Esophagus muscularis mucosa (tissue), 4 donors: ENCODE results near the gene PNPO.
"Not testable (repeated sequence)": the region's sequence is repeated elsewhere in the genome, so short reads cannot be mapped to it uniquely, and the experiment has no call there.

Experiments
- EP300 ChIP-seq: sonication (generic); formaldehyde crosslinking; IDR thresholded peaks from one replicate; pipeline ENCODE4 v1.6.1; 2017; ENCODE audit warnings: antibody characterized with exemption
- POLR2A ChIP-seq: fragments of 450-650 bp; IDR thresholded peaks from one replicate; pipeline ENCODE4 v1.6.1; 2017; ENCODE audit warnings: antibody characterized with exemption, moderate library complexity, mild to moderate bottlenecking, low read depth
- TF ChIP-seq, protein P1 (sequence below), 3 experiments: fragments of 200-600 bp in 2 of 3; fragments of 450-650 bp in 1 of 3; sonication (generic) in 2 of 3; IDR thresholded peaks; one replicate each; pipeline ENCODE4 v1.5.1; 2017 to 2019; ENCODE audit warnings: antibody characterized with exemption in 3 of 3, mild to moderate bottlenecking in 2 of 3, moderate library complexity in 1 of 3

DNA sequence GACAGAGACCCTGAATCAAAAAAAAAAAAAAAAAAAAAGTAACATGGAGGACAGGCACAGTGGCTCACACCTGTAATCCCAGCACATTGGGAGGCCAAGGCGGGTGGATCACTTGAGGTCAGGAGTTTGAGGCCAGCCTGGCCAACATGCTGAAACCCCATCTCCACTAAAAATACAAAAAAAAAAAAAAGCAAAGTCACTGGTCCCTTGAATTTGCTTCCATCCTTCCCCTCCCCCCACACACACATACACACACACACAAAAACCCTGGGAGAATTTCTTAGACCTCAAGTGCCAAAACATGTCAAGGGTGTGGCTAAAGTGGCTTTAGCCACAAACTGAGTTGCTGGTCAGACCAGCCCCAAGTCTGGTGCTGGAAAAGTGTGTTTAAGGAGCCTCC, 47.1 kb downstream of the PNPO start:
- TF ChIP-seq, protein P1, sequence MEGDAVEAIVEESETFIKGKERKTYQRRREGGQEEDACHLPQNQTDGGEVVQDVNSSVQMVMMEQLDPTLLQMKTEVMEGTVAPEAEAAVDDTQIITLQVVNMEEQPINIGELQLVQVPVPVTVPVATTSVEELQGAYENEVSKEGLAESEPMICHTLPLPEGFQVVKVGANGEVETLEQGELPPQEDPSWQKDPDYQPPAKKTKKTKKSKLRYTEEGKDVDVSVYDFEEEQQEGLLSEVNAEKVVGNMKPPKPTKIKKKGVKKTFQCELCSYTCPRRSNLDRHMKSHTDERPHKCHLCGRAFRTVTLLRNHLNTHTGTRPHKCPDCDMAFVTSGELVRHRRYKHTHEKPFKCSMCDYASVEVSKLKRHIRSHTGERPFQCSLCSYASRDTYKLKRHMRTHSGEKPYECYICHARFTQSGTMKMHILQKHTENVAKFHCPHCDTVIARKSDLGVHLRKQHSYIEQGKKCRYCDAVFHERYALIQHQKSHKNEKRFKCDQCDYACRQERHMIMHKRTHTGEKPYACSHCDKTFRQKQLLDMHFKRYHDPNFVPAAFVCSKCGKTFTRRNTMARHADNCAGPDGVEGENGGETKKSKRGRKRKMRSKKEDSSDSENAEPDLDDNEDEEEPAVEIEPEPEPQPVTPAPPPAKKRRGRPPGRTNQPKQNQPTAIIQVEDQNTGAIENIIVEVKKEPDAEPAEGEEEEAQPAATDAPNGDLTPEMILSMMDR (IDR thresholded peaks at IDR 0.05): not testable (repeated sequence)
- not testable (repeated sequence) for TF ChIP-seq POLR2A, EP300
